ENCODE data around the gene PRDM16.
A peak's percentile ranks its signal among the peaks of the same experiment; 100 is the strongest.

PRDM16 gene

DNA sequence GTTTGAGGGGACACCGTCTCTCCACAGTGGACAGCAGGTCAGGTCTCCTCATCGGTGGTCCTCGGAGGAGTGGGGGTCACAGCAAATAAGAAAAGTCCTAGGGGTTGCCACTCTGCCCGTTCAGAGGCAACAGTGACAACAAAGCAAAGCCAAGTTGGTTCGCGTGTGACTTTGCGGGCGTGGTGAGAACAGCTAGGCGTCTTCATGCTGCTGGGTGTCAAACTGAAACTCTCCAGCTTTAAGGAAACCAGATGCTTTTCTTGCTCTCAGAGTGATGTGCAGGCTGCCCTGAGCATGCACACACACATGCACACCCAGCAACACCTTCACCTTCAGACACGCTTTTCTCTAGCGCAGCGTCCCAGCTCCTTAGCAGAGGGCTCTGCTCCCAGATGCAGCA lies 315.4 kb downstream of the PRDM16 start:
- Histone ChIP-seq H2AFZ (ENCODE audit: low read depth, low read length) (no peak overlapping the region), H2BK120ac (ENCODE audit: low read depth, low read length) (no peak overlapping the region), H3K27ac (ENCODE audit: low read length, poor library complexity, severe bottlenecking) (no peak overlapping the region), H4K8ac (ENCODE audit: low read length) (no peak overlapping the region), H3K36me3 (ENCODE audit: control insufficient read depth in 1 of 2, insufficient read depth in 2 of 2, low read depth in 1 of 2, low read length in 2 of 2) (no peaks in the 10 kb centered on the region), H4K91ac (ENCODE audit: low read length) (no peak overlapping the region), H3K4me1 (ENCODE audit: control insufficient read depth, insufficient read depth, low read depth, low read length) (peaks cover 13% of the 10 kb centered on the region), H3K4me2 (ENCODE audit: low read length, poor library complexity, severe bottlenecking) (no peak overlapping the region), H2BK15ac (ENCODE audit: low read depth, poor library complexity, severe bottlenecking) (no peak overlapping the region), H3K9me3 (ENCODE audit: control insufficient read depth, low read length) (no peaks in the 10 kb centered on the region), H2BK12ac (ENCODE audit: low read length in 2 of 2) (no peak overlapping the region), H3K23ac (ENCODE audit: low read length in 2 of 2) (no peak overlapping the region), H3K18ac (ENCODE audit: low read depth in 1 of 2, low read length in 2 of 2) (no peak overlapping the region), H3K79me1 (replicated peaks; ENCODE audit: low read length, poor library complexity, severe bottlenecking) (no peaks in the 10 kb centered on the region), H3K27me3 (ENCODE audit: control insufficient read depth in 1 of 2, insufficient read depth in 1 of 2, low read length in 2 of 2) (peaks cover 26 to 45% of the 10 kb centered on the region in 2 experiments), H3K4ac (ENCODE audit: low read depth in 1 of 2, low read length in 2 of 2) (no peak overlapping the region), H3K9ac (ENCODE audit: low read length) (no peak overlapping the region), H3K4me3 (ENCODE audit: insufficient read depth in 1 of 2, low read depth in 1 of 2, low read length in 2 of 2) (peak overlapping the region in 1 of 2 experiments; percentile 35), H2AK5ac (ENCODE audit: low read length, severe bottlenecking) (no peak overlapping the region), H3K14ac (ENCODE audit: low read length in 2 of 2) (no peak overlapping the region), H2BK5ac (ENCODE audit: low read depth, low read length, poor library complexity, severe bottlenecking) (no peak overlapping the region)
- DNase-seq, result no peak
- WGBS, result 80% methylated on average over 12 of the region's 12 CpGs

DNA sequence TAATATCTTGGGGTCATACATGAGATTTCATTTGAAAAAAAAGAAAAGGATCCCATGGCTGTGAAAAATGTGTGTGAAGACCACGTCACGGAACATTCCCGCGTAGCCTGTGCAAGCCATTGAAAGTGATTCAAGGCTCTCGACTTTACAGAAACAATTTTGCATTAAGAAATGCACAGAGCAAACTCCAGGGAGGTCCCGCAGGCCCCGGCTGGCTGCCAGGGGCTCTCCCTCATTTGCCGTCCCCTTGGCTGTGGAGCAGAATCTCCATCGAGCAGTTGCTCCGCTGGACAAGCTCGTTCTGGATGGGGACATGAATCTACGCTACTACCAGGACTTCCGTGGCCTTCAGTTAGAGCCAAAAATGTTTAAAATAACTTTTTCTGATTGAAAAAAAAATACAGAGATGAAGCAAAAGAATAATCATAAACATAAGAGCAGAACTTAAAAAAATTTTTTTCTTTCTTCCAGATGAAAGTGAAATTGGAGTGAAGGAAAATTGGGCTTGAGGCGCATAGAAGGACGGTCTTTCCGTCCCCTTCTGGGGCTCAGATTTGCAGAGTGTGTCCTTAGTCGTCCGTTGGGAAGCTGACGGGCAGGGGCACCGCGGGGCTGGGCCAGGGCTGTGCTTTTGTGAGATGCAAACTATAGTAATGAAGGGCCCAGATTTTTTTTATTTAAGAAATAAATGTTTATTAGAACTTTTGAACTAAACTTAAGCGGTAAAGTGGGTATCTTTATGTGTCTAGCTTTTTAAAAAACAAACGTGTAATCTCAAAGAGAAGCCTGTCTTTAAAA lies 317.4 kb downstream of the PRDM16 start:
- Histone ChIP-seq H3K4ac (ENCODE audit: low read depth in 1 of 2, low read length in 2 of 2) (no peak overlapping the region), H3K4me1 (ENCODE audit: control insufficient read depth, insufficient read depth, low read depth, low read length) (peaks cover 1% of the 10 kb centered on the region), H3K9me3 (ENCODE audit: control insufficient read depth, low read length) (no peaks in the 10 kb centered on the region), H3K9ac (ENCODE audit: low read length) (no peak overlapping the region), H2BK5ac (ENCODE audit: low read depth, low read length, poor library complexity, severe bottlenecking) (no peak overlapping the region), H2BK15ac (ENCODE audit: low read depth, poor library complexity, severe bottlenecking) (no peak overlapping the region), H2AFZ (ENCODE audit: low read depth, low read length) (no peak overlapping the region), H3K18ac (ENCODE audit: low read depth in 1 of 2, low read length in 2 of 2) (no peak overlapping the region), H3K27me3 (ENCODE audit: control insufficient read depth in 1 of 2, insufficient read depth in 1 of 2, low read length in 2 of 2) (peaks cover 37 to 54% of the 10 kb centered on the region in 2 experiments), H3K36me3 (ENCODE audit: control insufficient read depth in 1 of 2, insufficient read depth in 2 of 2, low read depth in 1 of 2, low read length in 2 of 2) (no peaks in the 10 kb centered on the region), H2AK5ac (ENCODE audit: low read length, severe bottlenecking) (no peak overlapping the region), H3K79me1 (replicated peaks; ENCODE audit: low read length, poor library complexity, severe bottlenecking) (no peaks in the 10 kb centered on the region), H3K4me2 (ENCODE audit: low read length, poor library complexity, severe bottlenecking) (no peak overlapping the region), H3K4me3 (ENCODE audit: insufficient read depth in 1 of 2, low read depth in 1 of 2, low read length in 2 of 2) (no peak overlapping the region), H4K91ac (ENCODE audit: low read length) (no peak overlapping the region), H2BK12ac (ENCODE audit: low read length in 2 of 2) (no peak overlapping the region), H3K14ac (ENCODE audit: low read length in 2 of 2) (no peak overlapping the region), H2BK120ac (ENCODE audit: low read depth, low read length) (no peak overlapping the region), H4K8ac (ENCODE audit: low read length) (no peak overlapping the region), H3K27ac (ENCODE audit: low read length, poor library complexity, severe bottlenecking) (no peak overlapping the region), H3K23ac (ENCODE audit: low read length in 2 of 2) (no peak overlapping the region)
- 92% methylated on average over 20 of the region's 23 CpGs for WGBS
- DNase-seq, result no peak

DNA sequence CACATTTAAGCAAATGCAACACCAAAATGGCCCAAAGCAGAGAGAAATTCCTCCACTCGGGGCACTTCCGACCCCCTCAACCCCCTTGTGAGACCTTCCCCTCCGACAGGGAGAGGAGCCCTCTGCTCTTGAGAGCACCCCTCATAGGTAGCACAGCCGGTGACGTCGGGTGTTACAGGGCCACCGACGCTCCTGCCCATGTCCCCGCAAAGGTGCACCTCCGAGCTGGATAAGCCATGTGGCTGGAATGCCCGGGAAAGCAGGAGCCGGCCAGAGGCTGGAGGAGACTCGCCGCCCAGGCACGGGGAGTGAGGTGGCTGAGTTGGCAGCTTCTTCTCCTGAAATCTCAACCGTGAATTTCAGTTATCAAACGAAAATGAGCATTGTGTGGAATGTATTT lies 318.4 kb downstream of the PRDM16 start:
- WGBS, result 83% methylated on average over 14 of the region's 17 CpGs
- no peak overlapping the region for H2AFZ ChIP-seq (ENCODE audit: low read depth, low read length)
- H2BK120ac ChIP-seq (ENCODE audit: low read depth, low read length), result no peak overlapping the region
- H3K4me1 ChIP-seq (ENCODE audit: control insufficient read depth, insufficient read depth, low read depth, low read length), result peaks cover 2% of the 10 kb centered on the region
- H3K9ac ChIP-seq (ENCODE audit: low read length), result no peak overlapping the region
- no peak overlapping the region for H3K4me3 ChIP-seq (ENCODE audit: insufficient read depth in 1 of 2, low read depth in 1 of 2, low read length in 2 of 2)
- H3K79me1 ChIP-seq (replicated peaks; ENCODE audit: low read length, poor library complexity, severe bottlenecking), result no peaks in the 10 kb centered on the region
- DNase-seq, result no peak
- H4K91ac ChIP-seq (ENCODE audit: low read length), result no peak overlapping the region
- H2AK5ac ChIP-seq (ENCODE audit: low read length, severe bottlenecking), result no peak overlapping the region
- no peak overlapping the region for H4K8ac ChIP-seq (ENCODE audit: low read length)
- H3K27me3 ChIP-seq (ENCODE audit: control insufficient read depth in 1 of 2, insufficient read depth in 1 of 2, low read length in 2 of 2), result peaks cover 46 to 55% of the 10 kb centered on the region in 2 experiments
- no peak overlapping the region for H3K4ac ChIP-seq (ENCODE audit: low read depth in 1 of 2, low read length in 2 of 2)
- H3K27ac ChIP-seq (ENCODE audit: low read length, poor library complexity, severe bottlenecking), result no peak overlapping the region
- no peak overlapping the region for H2BK12ac ChIP-seq (ENCODE audit: low read length in 2 of 2)
- no peaks in the 10 kb centered on the region for H3K36me3 ChIP-seq (ENCODE audit: control insufficient read depth in 1 of 2, insufficient read depth in 2 of 2, low read depth in 1 of 2, low read length in 2 of 2)
- H3K23ac ChIP-seq (ENCODE audit: low read length in 2 of 2), result no peak overlapping the region
- no peak overlapping the region for H3K4me2 ChIP-seq (ENCODE audit: low read length, poor library complexity, severe bottlenecking)
- H3K14ac ChIP-seq (ENCODE audit: low read length in 2 of 2), result no peak overlapping the region
- H2BK15ac ChIP-seq (ENCODE audit: low read depth, poor library complexity, severe bottlenecking), result no peak overlapping the region
- H3K18ac ChIP-seq (ENCODE audit: low read depth in 1 of 2, low read length in 2 of 2), result no peak overlapping the region
- no peak overlapping the region for H2BK5ac ChIP-seq (ENCODE audit: low read depth, low read length, poor library complexity, severe bottlenecking)
- no peaks in the 10 kb centered on the region for H3K9me3 ChIP-seq (ENCODE audit: control insufficient read depth, low read length)

DNA sequence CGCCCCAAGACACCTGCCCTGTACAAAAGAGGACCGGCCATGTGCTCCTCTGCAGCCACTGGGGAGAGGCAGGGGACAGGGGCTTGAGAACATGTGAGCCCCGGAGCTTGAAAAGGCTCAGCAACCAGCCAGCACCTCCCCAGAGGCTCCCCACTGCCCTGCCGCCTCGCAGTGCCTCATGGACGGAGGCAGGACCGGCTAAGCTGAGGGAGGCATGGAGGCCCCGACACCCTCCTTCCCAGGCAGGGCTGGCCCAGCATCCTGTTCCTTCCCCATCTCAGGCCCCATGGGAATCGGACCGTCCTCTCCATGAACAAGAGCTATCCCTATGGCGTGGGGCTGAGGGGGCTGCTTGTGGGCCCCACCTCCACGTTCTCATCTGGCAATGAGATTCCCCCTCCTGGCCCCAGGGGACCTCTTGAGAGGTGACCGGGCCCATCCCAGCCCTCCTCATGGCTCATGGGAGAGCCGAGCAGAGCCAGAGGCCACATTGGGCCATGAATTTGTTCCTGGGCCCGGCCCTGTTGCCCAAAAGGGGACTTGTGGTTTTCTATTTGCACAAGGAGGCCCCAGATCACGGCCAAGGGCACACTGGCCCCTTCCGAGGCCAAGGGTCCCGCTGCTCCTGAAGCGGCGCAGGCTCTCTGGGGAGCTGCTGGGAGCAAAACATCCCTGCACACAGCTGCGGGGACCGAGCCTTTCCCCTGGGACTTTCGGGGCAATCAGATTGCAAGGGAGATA lies 320.3 kb downstream of the PRDM16 start:
- no peak overlapping the region for H3K9ac ChIP-seq (ENCODE audit: low read length)
- no peak overlapping the region for H3K18ac ChIP-seq (ENCODE audit: low read depth in 1 of 2, low read length in 2 of 2)
- H4K8ac ChIP-seq (ENCODE audit: low read length), result no peak overlapping the region
- H3K4me2 ChIP-seq (ENCODE audit: low read length, poor library complexity, severe bottlenecking), result no peak overlapping the region
- H3K27me3 ChIP-seq (ENCODE audit: control insufficient read depth in 1 of 2, insufficient read depth in 1 of 2, low read length in 2 of 2), result peaks cover 56 to 74% of the 10 kb centered on the region in 2 experiments
- no peak for DNase-seq
- H3K4me3 ChIP-seq (ENCODE audit: insufficient read depth in 1 of 2, low read depth in 1 of 2, low read length in 2 of 2), result no peak overlapping the region
- H3K23ac ChIP-seq (ENCODE audit: low read length in 2 of 2), result no peak overlapping the region
- no peaks in the 10 kb centered on the region for H3K36me3 ChIP-seq (ENCODE audit: control insufficient read depth in 1 of 2, insufficient read depth in 2 of 2, low read depth in 1 of 2, low read length in 2 of 2)
- no peak overlapping the region for H2BK120ac ChIP-seq (ENCODE audit: low read depth, low read length)
- WGBS, result 85% methylated on average over 23 of the region's 23 CpGs
- no peak overlapping the region for H2AK5ac ChIP-seq (ENCODE audit: low read length, severe bottlenecking)
- H4K91ac ChIP-seq (ENCODE audit: low read length), result no peak overlapping the region
- H3K79me1 ChIP-seq (replicated peaks; ENCODE audit: low read length, poor library complexity, severe bottlenecking), result no peaks in the 10 kb centered on the region
- no peaks in the 10 kb centered on the region for H3K9me3 ChIP-seq (ENCODE audit: control insufficient read depth, low read length)
- no peak overlapping the region for H2BK5ac ChIP-seq (ENCODE audit: low read depth, low read length, poor library complexity, severe bottlenecking)
- H3K27ac ChIP-seq (ENCODE audit: low read length, poor library complexity, severe bottlenecking), result no peak overlapping the region
- H2BK15ac ChIP-seq (ENCODE audit: low read depth, poor library complexity, severe bottlenecking), result no peak overlapping the region
- no peak overlapping the region for H3K14ac ChIP-seq (ENCODE audit: low read length in 2 of 2)
- no peak overlapping the region for H2BK12ac ChIP-seq (ENCODE audit: low read length in 2 of 2)
- no peak overlapping the region for H2AFZ ChIP-seq (ENCODE audit: low read depth, low read length)
- no peak overlapping the region for H3K4ac ChIP-seq (ENCODE audit: low read depth in 1 of 2, low read length in 2 of 2)
- H3K4me1 ChIP-seq (ENCODE audit: control insufficient read depth, insufficient read depth, low read depth, low read length), result peaks cover 4% of the 10 kb centered on the region
